Measurements from ENCODE around the gene TRIP12.
"Not testable (repeated sequence)": the region's sequence is repeated elsewhere in the genome, so short reads cannot be mapped to it uniquely, and the experiment has no call there.

Gene TRIP12

DNA sequence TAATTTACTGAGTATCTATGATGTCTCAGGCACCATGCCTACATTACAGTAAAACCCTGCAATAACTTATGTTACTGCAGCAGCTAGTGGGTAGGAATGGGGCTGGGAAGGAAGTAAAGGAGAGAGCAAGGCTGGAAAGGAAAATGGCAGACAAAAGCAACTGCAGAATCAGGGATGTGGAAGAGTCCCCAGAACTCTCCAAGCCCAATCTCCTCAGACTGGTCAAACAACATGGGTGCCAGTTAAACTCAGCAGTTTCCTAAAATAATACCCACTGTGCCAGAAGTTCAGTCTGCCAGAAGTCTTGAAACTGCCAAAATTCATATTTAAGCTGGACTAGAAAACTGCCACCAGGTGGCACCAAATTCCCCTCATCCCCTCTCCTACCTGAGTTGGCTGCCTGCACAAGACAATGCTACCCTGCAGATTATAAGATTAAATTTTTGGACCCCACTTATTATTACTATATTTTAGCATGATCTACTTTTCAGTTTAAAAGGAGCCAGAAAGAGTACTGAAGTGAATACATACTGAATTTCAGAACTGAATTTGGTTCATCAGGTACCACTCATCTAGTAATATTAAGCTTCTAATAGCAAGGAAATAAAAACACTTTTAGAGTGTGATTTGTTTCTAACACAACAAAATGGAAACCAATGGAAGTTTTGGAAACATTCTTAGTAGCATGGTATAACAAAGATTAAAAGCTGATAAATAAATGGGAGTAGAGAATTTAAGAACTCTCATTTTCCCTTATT, 120.6 kb downstream of the TRIP12 start:
- TF ChIP-seq, protein P1, sequence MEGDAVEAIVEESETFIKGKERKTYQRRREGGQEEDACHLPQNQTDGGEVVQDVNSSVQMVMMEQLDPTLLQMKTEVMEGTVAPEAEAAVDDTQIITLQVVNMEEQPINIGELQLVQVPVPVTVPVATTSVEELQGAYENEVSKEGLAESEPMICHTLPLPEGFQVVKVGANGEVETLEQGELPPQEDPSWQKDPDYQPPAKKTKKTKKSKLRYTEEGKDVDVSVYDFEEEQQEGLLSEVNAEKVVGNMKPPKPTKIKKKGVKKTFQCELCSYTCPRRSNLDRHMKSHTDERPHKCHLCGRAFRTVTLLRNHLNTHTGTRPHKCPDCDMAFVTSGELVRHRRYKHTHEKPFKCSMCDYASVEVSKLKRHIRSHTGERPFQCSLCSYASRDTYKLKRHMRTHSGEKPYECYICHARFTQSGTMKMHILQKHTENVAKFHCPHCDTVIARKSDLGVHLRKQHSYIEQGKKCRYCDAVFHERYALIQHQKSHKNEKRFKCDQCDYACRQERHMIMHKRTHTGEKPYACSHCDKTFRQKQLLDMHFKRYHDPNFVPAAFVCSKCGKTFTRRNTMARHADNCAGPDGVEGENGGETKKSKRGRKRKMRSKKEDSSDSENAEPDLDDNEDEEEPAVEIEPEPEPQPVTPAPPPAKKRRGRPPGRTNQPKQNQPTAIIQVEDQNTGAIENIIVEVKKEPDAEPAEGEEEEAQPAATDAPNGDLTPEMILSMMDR (conservative IDR thresholded peaks at IDR 0.05; ENCODE audit: control insufficient read depth, insufficient read depth, low read depth, low read length), result peak; percentile 71
- DNase-seq (ENCODE audit: low read depth), result peak; percentile 74
- H3K4me3 ChIP-seq (ENCODE audit: control insufficient read depth, low read depth, low read length), result no peak overlapping the region

DNA sequence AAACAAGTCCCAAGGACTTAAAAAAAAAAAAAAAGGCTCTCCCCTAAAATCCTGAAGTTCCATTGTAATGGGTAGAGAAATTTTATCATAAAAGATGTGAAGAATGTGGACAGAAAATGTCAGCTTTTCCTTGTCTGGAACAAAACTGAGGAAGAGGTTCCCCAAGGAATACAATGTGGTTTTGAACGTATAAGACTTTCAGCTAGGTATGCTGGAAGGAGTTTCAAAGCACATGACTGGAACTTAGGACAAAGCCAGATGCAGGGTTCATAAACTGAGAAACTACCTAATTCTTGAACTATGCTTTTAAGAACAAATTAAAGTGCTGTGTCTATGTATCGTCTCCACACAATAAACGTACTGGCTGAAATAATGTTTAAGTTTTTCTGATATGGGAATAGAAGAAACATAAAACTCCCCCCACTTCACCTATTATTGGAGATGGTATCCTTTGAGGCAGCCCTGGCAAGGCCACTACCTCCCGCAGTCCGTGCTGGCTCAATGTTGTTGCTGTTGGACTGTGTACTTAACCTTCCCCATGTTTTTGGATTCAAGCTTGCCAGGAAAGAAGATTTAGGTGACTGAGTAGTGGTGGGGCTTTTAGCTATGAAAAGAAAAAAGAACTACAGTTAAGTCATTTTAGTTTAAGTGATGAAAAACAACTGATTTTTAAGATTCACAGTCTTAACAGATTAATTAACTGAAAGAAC, 123.2 kb downstream of the TRIP12 start:
- DNase-seq (ENCODE audit: low read depth), result peak; percentile 31
- H3K4me3 ChIP-seq (ENCODE audit: control insufficient read depth, low read depth, low read length), result no peak overlapping the region
- TF ChIP-seq, protein P1 (conservative IDR thresholded peaks at IDR 0.05; ENCODE audit: control insufficient read depth, insufficient read depth, low read depth, low read length), result no peak

DNA sequence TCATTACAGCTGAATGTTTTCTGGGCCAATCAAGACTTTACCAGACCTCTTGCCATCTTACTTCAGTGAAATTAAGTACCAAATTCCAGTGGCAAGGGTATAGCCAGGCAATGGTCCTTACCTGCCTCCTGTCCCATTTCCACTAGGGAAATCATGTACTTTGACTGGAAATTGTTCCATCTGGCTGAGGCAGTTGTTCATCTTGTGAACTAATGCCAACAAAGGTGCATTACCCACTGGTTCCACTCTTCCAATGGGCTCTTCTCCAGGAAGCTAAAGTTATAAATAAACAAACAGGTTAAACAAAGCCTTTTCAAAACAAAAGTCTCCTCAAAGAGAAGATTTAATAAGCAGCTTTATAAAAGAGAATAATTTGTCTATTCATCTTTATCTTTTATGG, 126.8 kb downstream of the TRIP12 start:
- DNase-seq (ENCODE audit: low read depth), result no peak
- H3K4me3 ChIP-seq (ENCODE audit: control insufficient read depth, low read depth, low read length), result no peak overlapping the region
- TF ChIP-seq, protein P1 (conservative IDR thresholded peaks at IDR 0.05; ENCODE audit: control insufficient read depth, insufficient read depth, low read depth, low read length), result no peak

DNA sequence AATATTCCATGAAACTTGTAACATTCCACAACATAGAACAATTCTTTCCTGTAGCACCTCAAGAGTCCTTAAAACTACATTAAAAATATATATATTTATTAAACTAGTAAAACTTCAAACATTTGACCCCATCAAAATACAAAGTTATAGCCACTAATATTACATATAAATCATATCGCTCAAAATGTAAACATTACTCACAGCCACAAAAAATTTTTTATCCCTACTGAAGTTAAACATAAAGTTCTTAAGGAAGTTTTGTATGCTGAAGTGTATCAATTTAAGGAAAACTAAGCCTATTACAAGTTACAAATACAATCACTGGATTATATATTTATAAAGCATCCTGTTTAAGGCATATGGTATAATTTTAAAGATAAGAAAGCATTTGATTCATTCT, 127.2 kb downstream of the TRIP12 start:
- no peak for DNase-seq (ENCODE audit: low read depth)
- TF ChIP-seq, protein P1 (conservative IDR thresholded peaks at IDR 0.05; ENCODE audit: control insufficient read depth, insufficient read depth, low read depth, low read length), result no peak

DNA sequence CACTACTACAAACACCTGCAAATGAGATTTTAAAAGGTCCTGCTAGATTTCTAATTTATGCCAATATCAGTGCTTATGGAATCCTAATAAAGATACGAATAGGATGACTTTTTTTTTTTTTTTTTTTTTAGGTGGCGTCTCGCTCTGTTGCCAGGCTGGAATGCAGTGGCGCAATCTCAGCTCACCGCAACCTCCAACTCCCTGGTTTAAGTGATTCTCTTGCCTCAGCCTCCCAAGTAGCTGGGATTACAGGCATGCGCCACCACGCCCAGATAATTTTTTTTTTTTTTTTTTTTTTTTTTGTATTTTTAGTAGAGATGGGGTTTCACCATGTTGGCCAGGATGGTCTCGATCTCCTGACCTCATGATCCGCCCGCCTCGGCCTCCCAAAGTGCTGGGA, 135.5 kb downstream of the TRIP12 start:
- not testable (repeated sequence) for H3K4me3 ChIP-seq (ENCODE audit: control insufficient read depth, low read depth, low read length); DNase-seq (ENCODE audit: low read depth)

More for the DNA sequence above, 127.2 kb downstream of the TRIP12 start:
- H3K4me3 ChIP-seq (ENCODE audit: control insufficient read depth, low read depth, low read length), result no peak overlapping the region

DNA sequence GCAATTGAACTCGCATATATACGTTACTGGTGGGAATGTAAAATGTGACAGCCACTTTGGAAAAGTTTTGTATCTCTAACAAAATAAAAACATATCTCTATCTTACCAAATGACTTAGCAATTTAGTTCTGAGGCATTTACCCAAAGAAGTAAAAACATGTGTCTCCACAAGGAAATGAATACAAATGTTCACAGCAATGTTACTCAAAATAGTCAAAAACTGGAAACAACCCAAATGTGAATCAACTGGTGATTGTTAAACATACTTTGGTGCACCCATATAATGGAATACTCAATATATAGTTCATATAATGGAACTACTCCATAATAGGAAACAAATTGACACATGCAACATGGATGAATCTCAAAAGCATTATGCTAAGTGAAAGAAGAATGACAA, 137.0 kb downstream of the TRIP12 start:
- TF ChIP-seq, protein P1 (conservative IDR thresholded peaks at IDR 0.05; ENCODE audit: control insufficient read depth, insufficient read depth, low read depth, low read length), result no peak
- peak; percentile 47 for DNase-seq (ENCODE audit: low read depth)

DNA sequence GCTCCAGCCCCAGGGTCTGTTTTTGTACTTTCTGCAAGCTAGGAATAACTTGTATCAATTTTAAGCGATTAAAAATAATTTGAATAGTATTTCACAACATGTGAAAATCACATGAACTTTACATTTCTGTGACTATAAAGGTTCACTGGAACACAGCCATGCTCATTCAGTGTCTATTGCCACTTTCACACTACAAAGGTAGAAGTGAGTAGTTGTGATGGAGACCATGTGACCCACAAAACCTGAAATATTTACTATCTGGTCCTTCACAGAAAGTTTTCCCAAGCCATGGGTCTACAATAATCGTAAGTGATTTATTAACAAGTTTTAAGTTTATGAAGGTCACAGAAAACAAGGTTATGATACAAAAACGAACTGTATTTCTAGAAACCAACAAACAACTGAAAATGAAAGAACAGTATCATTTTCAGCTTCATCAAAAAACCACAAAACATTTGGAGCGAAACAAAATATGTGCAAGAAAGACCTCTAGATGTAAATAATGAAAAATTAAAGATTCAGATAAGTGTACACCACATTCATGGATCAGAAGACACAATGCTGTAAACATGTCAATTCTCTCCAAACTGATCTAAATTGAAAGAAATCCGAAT, 138.6 kb downstream of the TRIP12 start:
- H3K4me3 ChIP-seq (ENCODE audit: control insufficient read depth, low read depth, low read length), result no peak overlapping the region
- TF ChIP-seq, protein P1 (conservative IDR thresholded peaks at IDR 0.05; ENCODE audit: control insufficient read depth, insufficient read depth, low read depth, low read length), result no peak
- no peak for DNase-seq (ENCODE audit: low read depth)

More for the DNA sequence above, 137.0 kb downstream of the TRIP12 start:
- no peak overlapping the region for H3K4me3 ChIP-seq (ENCODE audit: control insufficient read depth, low read depth, low read length)
